ENCODE measurements around the gene CYB561D1.

DNA sequence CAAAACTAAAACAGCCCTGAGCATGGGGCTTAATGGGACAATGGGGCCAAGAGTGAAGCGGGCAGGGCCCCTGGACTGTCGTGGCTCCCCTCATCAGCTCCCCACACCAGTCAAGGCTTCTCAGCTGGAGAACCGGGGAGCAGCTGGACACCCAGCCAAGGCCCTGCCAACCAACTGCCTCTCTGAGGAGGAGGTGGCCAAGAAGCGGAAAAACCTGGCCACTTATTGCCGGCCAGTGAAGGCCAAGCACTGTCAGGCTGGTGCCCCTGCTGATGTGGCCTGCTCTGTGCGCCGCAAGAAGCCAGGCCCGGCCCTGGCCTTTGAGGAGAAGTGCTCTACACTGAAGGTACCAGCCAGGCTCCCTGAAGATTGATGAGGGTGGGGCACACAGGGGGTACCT is 2.5 kb upstream of the CYB561D1 start:
- TF ChIP-seq, protein P1, sequence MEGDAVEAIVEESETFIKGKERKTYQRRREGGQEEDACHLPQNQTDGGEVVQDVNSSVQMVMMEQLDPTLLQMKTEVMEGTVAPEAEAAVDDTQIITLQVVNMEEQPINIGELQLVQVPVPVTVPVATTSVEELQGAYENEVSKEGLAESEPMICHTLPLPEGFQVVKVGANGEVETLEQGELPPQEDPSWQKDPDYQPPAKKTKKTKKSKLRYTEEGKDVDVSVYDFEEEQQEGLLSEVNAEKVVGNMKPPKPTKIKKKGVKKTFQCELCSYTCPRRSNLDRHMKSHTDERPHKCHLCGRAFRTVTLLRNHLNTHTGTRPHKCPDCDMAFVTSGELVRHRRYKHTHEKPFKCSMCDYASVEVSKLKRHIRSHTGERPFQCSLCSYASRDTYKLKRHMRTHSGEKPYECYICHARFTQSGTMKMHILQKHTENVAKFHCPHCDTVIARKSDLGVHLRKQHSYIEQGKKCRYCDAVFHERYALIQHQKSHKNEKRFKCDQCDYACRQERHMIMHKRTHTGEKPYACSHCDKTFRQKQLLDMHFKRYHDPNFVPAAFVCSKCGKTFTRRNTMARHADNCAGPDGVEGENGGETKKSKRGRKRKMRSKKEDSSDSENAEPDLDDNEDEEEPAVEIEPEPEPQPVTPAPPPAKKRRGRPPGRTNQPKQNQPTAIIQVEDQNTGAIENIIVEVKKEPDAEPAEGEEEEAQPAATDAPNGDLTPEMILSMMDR (conservative IDR thresholded peaks at IDR 0.05): no peak
- no peak for TF ChIP-seq EZH2 (IDR thresholded peaks at IDR 0.05; ENCODE audit: low read depth)
